ENCODE data around the gene ARL4A.

ARL4A gene

DNA sequence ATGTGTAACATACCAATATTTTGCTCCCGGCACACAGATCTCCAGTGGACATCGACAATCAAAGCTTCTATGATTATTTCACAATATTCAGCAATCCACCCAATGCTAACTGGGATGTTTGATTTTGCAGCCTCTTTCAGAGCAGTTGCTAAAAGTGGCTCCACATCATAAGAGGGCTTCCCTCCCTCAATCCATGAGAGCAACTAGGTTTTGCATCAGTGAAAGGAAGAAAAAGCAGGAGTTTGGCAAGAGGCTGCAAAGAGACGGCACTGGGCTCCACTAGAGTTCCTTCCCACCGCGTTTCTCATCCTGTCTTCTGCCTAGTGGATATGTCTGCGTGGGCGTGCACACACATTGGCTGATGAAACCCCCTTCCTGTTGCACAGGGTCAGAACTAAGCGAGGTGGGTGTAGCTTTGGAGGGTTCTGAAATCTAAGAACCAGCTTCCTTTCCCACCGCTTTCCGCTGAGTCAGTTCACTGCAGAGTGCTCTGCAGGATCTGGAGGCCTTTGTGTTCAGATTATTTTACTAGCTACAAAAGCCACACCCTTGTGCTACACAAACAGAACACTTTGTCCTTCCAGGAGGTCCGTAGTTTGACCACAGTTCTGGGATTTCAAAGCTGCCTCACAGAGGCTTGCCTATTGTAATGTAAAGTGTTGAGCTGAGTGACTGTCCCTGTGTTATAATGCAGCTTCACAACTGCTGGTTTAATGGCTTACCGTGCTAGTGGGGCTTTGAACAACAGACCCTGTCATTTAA, 28.1 kb downstream of the ARL4A start:
- DNase-seq (ENCODE audit: low read depth, low spot score) = peak; percentile 29
- peak overlapping the region; percentile 13; the same call in 1 of the 2 replicates for H3K4me3 ChIP-seq (ENCODE audit: low read depth, low read length)
- POLR2A ChIA-PET = no interaction called here
- CTCF ChIA-PET = interaction anchor here (0.8 to 1.2 kb wide), 4 partner anchors 12 to 564 kb away, joined by 3 to 4 read pairs (median 3); partner anchors contain the start of gene ARL4A
- no peak for TF ChIP-seq CTCF (IDR thresholded peaks at IDR 0.05; ENCODE audit: insufficient read depth, low read length, missing control alignments)

GRCh38 chr7:12716134-12716681, 28.8 kb downstream of the ARL4A start:
- POLR2A ChIA-PET = interaction anchor here (0.6 kb wide), 1 partner anchor 1273 kb away, joined by 3 read pairs; the partner anchor contains the start of gene ETV1
- H3K4me3 ChIP-seq (ENCODE audit: low read depth, low read length) = no peak overlapping the region
- no peak for DNase-seq (ENCODE audit: low read depth, low spot score)
- no peak for TF ChIP-seq CTCF (IDR thresholded peaks at IDR 0.05; ENCODE audit: insufficient read depth, low read length, missing control alignments)
- CTCF ChIA-PET = interaction anchor here (0.8 to 1.2 kb wide), 4 partner anchors 13 to 29 kb away, joined by 3 to 4 read pairs (median 4); partner anchors contain the start of gene ARL4A

GRCh38 chr7:12716722-12717121, 29.3 kb downstream of the ARL4A start:
- TF ChIP-seq CTCF (IDR thresholded peaks at IDR 0.05; ENCODE audit: insufficient read depth, low read length, missing control alignments) = no peak
- POLR2A ChIA-PET = interaction anchor here (0.6 kb wide), 1 partner anchor 1273 kb away, joined by 3 read pairs; the partner anchor contains the start of gene ETV1
- no peak for DNase-seq (ENCODE audit: low read depth, low spot score)
- no peak overlapping the region for H3K4me3 ChIP-seq (ENCODE audit: low read depth, low read length)
- CTCF ChIA-PET = interaction anchor here (1.0 to 1.1 kb wide), 2 partner anchors 27 to 30 kb away, joined by 3 to 4 read pairs; no protein-coding TSS in a partner anchor

- DNase-seq (ENCODE audit: low read depth, low spot score) = no peak
- ChIA-PET POLR2A (no interaction called here), CTCF (interaction anchor here (1.0 kb wide), 1 partner anchor 35 kb away, joined by 4 read pairs; no protein-coding TSS in a partner anchor)
- TF ChIP-seq CTCF (IDR thresholded peaks at IDR 0.05; ENCODE audit: insufficient read depth, low read length, missing control alignments) = no peak
- no peak overlapping the region for H3K4me3 ChIP-seq (ENCODE audit: low read depth, low read length)
These were observed 31.9 kb downstream of the ARL4A start for GRCh38 chr7:12719141-12719919.

- no peak for DNase-seq (ENCODE audit: low read depth, low spot score)
- CTCF ChIA-PET = interaction anchor here (1.1 kb wide), 1 partner anchor 34 kb away, joined by 3 read pairs; no protein-coding TSS in a partner anchor
- no peak for TF ChIP-seq CTCF (IDR thresholded peaks at IDR 0.05; ENCODE audit: insufficient read depth, low read length, missing control alignments)
- POLR2A ChIA-PET = no interaction called here
- H3K4me3 ChIP-seq (ENCODE audit: low read depth, low read length) = no peak overlapping the region
These were observed 32.8 kb downstream of the ARL4A start for GRCh38 chr7:12719981-12720865.
